ENCODE measurements around the gene GP2.
"Not testable (repeated sequence)": the region's sequence is repeated elsewhere in the genome, so short reads cannot be mapped to it uniquely, and the experiment has no call there.

The GP2 gene

DNA sequence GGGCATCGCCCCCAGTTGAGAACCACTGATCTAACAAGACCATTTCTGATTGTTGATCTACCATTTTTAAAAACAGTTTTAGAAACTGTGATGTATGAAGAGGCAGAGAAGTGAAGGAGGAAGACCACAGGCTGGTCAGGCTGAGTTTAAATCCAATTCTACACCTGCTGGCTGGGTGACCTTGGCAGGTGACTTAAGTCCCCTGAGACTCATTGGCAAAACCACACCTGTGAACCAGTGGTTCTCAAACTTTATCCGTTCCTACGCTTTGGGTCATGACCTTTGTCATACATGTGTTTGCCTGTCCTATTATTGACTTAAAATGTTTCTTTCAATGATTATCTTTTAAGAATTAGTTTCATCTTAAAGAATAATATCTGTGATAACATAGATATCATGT lies 2.3 kb downstream of the GP2 start:
- TF ChIP-seq, protein P1, sequence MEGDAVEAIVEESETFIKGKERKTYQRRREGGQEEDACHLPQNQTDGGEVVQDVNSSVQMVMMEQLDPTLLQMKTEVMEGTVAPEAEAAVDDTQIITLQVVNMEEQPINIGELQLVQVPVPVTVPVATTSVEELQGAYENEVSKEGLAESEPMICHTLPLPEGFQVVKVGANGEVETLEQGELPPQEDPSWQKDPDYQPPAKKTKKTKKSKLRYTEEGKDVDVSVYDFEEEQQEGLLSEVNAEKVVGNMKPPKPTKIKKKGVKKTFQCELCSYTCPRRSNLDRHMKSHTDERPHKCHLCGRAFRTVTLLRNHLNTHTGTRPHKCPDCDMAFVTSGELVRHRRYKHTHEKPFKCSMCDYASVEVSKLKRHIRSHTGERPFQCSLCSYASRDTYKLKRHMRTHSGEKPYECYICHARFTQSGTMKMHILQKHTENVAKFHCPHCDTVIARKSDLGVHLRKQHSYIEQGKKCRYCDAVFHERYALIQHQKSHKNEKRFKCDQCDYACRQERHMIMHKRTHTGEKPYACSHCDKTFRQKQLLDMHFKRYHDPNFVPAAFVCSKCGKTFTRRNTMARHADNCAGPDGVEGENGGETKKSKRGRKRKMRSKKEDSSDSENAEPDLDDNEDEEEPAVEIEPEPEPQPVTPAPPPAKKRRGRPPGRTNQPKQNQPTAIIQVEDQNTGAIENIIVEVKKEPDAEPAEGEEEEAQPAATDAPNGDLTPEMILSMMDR (conservative IDR thresholded peaks at IDR 0.05; ENCODE audit: low read depth, low read length), result no peak
- Histone ChIP-seq H3K4me1 (ENCODE audit: low read depth, poor library complexity, severe bottlenecking) (no peaks in the 10 kb centered on the region), H2AFZ (ENCODE audit: low read depth) (no peak overlapping the region), H3K4me3 (IDR thresholded peaks at IDR 0.05; ENCODE audit: insufficient read depth, low read depth, low read length) (no peak overlapping the region), H3K36me3 (ENCODE audit: insufficient read depth) (no peaks in the 10 kb centered on the region), H3K4me2 (no peak overlapping the region), H3K27me3 (ENCODE audit: insufficient read depth, low read depth) (no peaks in the 10 kb centered on the region), H3K9ac (no peak overlapping the region), H4K20me1 (ENCODE audit: insufficient read depth) (no peaks in the 10 kb centered on the region), H3K79me2 (ENCODE audit: insufficient read depth, low read depth) (no peaks in the 10 kb centered on the region), H3K27ac (no peak overlapping the region)

DNA sequence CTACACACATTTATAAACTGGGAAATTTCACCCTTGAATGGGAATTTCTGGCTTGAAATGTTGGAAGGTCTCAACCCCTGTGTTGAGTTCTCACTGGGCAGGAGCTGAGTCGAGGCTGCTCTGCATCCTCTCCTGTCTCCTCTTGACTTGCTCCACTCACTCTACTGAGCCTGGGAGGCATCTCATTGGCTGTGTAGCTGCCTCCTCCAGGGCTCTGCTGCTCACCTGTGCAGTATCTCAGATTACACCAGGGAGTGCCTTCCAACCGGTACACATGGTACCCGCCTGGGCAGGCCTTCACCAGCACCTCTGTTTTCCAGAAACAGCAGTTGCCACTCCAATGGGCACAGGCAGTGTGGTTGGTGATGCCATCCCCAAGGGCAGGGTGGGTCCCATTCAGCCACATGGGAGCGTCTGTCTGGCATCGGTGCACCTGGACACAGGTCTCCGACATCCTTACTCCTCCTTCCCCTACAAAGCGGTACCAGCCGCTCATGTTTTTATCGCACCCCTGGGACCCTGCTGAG lies 3.7 kb downstream of the GP2 start:
- Histone ChIP-seq H3K27ac (no peak overlapping the region), H3K36me3 (ENCODE audit: insufficient read depth) (no peaks in the 10 kb centered on the region), H2AFZ (ENCODE audit: low read depth) (no peak overlapping the region), H4K20me1 (ENCODE audit: insufficient read depth) (no peaks in the 10 kb centered on the region), H3K27me3 (ENCODE audit: insufficient read depth, low read depth) (no peaks in the 10 kb centered on the region), H3K4me3 (IDR thresholded peaks at IDR 0.05; ENCODE audit: insufficient read depth, low read depth, low read length) (no peak overlapping the region), H3K9ac (no peak overlapping the region), H3K4me2 (no peak overlapping the region), H3K4me1 (ENCODE audit: low read depth, poor library complexity, severe bottlenecking) (no peaks in the 10 kb centered on the region), H3K79me2 (ENCODE audit: insufficient read depth, low read depth) (no peaks in the 10 kb centered on the region)
- TF ChIP-seq, protein P1 (conservative IDR thresholded peaks at IDR 0.05; ENCODE audit: low read depth, low read length), result no peak

DNA sequence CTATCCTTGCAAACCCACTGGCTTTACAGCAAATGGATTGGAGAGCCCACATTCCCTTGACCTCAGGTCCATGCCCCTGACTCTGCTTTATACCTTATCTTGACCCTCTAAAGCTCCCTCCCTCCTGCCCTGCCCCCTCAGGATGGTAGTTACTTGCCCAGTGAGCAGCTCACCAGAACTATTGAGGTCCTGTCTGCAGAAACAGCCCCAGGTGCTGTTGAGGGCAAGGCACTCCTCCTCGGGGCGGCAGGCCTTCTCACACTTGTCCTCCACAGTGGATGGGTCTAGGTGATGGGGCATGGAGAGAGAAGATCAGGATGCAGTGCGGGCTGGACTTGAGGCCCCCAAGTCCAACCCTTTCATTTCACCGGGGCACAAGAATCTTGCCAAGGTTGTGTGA lies 4.6 kb downstream of the GP2 start:
- H2AFZ ChIP-seq (ENCODE audit: low read depth), result no peak overlapping the region
- no peak overlapping the region for H3K27ac ChIP-seq
- TF ChIP-seq, protein P1 (conservative IDR thresholded peaks at IDR 0.05; ENCODE audit: low read depth, low read length), result no peak
- no peaks in the 10 kb centered on the region for H3K27me3 ChIP-seq (ENCODE audit: insufficient read depth, low read depth)
- H3K79me2 ChIP-seq (ENCODE audit: insufficient read depth, low read depth), result no peaks in the 10 kb centered on the region
- H3K4me1 ChIP-seq (ENCODE audit: low read depth, poor library complexity, severe bottlenecking), result no peaks in the 10 kb centered on the region
- no peaks in the 10 kb centered on the region for H4K20me1 ChIP-seq (ENCODE audit: insufficient read depth)
- H3K4me3 ChIP-seq (IDR thresholded peaks at IDR 0.05; ENCODE audit: insufficient read depth, low read depth, low read length), result no peak overlapping the region
- H3K9ac ChIP-seq, result no peak overlapping the region
- H3K4me2 ChIP-seq, result no peak overlapping the region
- H3K36me3 ChIP-seq (ENCODE audit: insufficient read depth), result no peaks in the 10 kb centered on the region

DNA sequence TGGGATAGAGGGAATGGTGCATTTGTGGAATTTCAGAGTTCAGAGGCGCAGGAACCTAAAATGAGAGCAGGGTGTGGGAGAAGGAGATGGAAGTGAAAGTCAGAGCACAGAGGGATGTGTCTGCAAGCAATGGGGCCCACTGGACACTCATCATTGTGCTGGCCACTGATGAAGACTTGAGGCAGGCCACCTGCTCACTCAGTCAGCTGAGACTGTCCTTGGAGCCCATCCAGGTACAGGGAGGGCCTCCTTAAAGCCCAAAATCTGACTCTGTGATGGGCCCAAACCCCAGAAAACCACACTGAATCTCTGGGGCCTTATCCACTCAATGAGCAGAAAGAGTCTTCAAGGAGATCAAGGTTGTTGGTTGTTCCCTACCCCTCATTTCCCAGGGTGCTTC lies 5.6 kb downstream of the GP2 start:
- TF ChIP-seq, protein P1 (conservative IDR thresholded peaks at IDR 0.05; ENCODE audit: low read depth, low read length), result no peak
- no peaks in the 10 kb centered on the region for H3K79me2 ChIP-seq (ENCODE audit: insufficient read depth, low read depth)

DNA sequence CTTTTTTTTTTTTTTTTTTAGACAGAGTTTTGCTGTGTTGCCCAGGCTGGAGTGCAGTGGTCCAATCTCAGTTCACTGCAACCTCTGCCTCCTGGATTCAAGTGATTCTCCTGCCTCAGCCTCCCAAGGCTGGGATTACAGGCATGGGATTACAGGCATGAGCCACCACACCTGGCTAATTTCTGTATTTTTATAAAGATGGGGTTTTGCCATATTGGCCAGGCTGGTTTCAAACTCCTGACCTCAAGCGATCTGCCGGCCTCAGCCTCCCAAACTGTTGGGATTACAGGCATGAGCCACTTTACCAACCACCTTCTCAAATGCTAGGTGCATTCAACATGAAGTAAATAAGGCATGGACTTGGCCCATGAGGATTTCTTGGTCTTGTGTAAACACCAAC lies 6.3 kb downstream of the GP2 start:
- H3K79me2 ChIP-seq (ENCODE audit: insufficient read depth, low read depth); H3K27ac ChIP-seq; H3K4me2 ChIP-seq; H4K20me1 ChIP-seq (ENCODE audit: insufficient read depth); H3K4me3 ChIP-seq (IDR thresholded peaks at IDR 0.05; ENCODE audit: insufficient read depth, low read depth, low read length); H3K4me1 ChIP-seq (ENCODE audit: low read depth, poor library complexity, severe bottlenecking); H3K9ac ChIP-seq; H2AFZ ChIP-seq (ENCODE audit: low read depth); H3K27me3 ChIP-seq (ENCODE audit: insufficient read depth, low read depth); H3K36me3 ChIP-seq (ENCODE audit: insufficient read depth): not testable (repeated sequence)

More for the DNA sequence above, 5.6 kb downstream of the GP2 start:
- H3K27ac ChIP-seq, result no peak overlapping the region
- no peak overlapping the region for H3K4me3 ChIP-seq (IDR thresholded peaks at IDR 0.05; ENCODE audit: insufficient read depth, low read depth, low read length)
- H3K4me1 ChIP-seq (ENCODE audit: low read depth, poor library complexity, severe bottlenecking), result no peaks in the 10 kb centered on the region
- no peak overlapping the region for H2AFZ ChIP-seq (ENCODE audit: low read depth)
- H3K36me3 ChIP-seq (ENCODE audit: insufficient read depth), result no peaks in the 10 kb centered on the region
- H4K20me1 ChIP-seq (ENCODE audit: insufficient read depth), result no peaks in the 10 kb centered on the region
- H3K27me3 ChIP-seq (ENCODE audit: insufficient read depth, low read depth), result no peaks in the 10 kb centered on the region
- no peak overlapping the region for H3K4me2 ChIP-seq
- H3K9ac ChIP-seq, result no peak overlapping the region
